ENCODE data around the gene DAGLA.

DAGLA gene, protein sequence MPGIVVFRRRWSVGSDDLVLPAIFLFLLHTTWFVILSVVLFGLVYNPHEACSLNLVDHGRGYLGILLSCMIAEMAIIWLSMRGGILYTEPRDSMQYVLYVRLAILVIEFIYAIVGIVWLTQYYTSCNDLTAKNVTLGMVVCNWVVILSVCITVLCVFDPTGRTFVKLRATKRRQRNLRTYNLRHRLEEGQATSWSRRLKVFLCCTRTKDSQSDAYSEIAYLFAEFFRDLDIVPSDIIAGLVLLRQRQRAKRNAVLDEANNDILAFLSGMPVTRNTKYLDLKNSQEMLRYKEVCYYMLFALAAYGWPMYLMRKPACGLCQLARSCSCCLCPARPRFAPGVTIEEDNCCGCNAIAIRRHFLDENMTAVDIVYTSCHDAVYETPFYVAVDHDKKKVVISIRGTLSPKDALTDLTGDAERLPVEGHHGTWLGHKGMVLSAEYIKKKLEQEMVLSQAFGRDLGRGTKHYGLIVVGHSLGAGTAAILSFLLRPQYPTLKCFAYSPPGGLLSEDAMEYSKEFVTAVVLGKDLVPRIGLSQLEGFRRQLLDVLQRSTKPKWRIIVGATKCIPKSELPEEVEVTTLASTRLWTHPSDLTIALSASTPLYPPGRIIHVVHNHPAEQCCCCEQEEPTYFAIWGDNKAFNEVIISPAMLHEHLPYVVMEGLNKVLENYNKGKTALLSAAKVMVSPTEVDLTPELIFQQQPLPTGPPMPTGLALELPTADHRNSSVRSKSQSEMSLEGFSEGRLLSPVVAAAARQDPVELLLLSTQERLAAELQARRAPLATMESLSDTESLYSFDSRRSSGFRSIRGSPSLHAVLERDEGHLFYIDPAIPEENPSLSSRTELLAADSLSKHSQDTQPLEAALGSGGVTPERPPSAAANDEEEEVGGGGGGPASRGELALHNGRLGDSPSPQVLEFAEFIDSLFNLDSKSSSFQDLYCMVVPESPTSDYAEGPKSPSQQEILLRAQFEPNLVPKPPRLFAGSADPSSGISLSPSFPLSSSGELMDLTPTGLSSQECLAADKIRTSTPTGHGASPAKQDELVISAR

DNA sequence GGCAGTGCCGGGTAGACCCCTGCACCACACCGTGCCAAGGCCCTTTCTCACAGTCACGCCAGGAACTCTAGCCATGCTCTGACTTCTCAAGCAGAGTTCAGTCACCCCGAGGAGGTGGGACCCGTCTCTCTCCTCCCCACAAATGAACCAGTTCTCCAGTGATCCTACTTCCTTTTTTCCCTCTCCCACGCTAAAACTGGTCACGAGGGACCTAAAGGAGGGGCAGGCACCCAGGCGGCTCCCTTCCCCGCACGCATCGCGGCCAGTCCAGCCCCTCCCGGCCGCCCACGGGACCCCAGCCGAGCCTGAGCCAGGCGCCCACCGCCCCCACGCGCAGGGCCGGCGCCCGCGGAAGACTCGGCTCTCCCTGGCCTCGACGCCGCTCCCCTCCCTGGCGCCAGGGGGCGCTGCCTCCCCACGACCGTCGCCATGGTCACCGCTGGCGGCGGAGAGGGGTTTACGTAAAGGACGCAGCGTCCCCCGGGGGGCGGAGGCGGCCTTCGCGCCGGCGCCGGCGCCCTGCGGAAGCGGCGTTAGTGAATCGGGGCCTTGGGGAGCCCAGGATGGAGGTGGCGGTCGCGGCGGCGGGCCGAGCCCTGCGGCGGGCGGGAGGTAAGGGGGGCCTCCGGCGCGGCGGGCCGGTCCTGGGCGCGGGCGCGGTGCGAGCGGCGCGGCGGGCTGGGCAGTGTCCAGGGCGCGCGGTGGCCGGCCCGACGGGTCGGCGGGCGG is at the start of gene DAGLA:
Gene DAGLA (plus strand): TSS at position 499 of the 729 bp plus-strand sequence. CDS start 39,765 bp downstream, outside the sequence.
- Histone ChIP-seq H3K9me3 (no peaks in the 10 kb centered on the region), H3K4me3 (peak within 1 kb of the TSS; percentile 48 to 55), H3K27ac (no peak within 1 kb of the TSS), H3K36me3 (no peaks in the 10 kb centered on the region), H3K4me1 (peaks cover 0 to 25% (median 8%) of the 10 kb centered on the region in 4 donors), H3K27me3 (peaks cover 0 to 71% of the 10 kb centered on the region in 2 donors)
- DNase-seq: peak; percentile 53 to 76
- TF ChIP-seq, protein P1, sequence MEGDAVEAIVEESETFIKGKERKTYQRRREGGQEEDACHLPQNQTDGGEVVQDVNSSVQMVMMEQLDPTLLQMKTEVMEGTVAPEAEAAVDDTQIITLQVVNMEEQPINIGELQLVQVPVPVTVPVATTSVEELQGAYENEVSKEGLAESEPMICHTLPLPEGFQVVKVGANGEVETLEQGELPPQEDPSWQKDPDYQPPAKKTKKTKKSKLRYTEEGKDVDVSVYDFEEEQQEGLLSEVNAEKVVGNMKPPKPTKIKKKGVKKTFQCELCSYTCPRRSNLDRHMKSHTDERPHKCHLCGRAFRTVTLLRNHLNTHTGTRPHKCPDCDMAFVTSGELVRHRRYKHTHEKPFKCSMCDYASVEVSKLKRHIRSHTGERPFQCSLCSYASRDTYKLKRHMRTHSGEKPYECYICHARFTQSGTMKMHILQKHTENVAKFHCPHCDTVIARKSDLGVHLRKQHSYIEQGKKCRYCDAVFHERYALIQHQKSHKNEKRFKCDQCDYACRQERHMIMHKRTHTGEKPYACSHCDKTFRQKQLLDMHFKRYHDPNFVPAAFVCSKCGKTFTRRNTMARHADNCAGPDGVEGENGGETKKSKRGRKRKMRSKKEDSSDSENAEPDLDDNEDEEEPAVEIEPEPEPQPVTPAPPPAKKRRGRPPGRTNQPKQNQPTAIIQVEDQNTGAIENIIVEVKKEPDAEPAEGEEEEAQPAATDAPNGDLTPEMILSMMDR (IDR thresholded peaks at IDR 0.05): peak; percentile 92 to 97
- intact Hi-C loops (cut with DNase I; ENCODE audit: low total_unique reads): loop anchor here (2.0 kb wide), 1 partner anchor 53 kb away; no protein-coding TSS in a partner anchor

GRCh38 chr11:61632096-61632495 is 48.1 kb upstream of the DAGLA start:
- Histone ChIP-seq H3K27ac (no peak overlapping the region), H3K27me3 (peaks cover 0 to 35% of the 10 kb centered on the region in 2 donors), H3K36me3 (no peaks in the 10 kb centered on the region), H3K4me1 (peaks cover 0 to 6% (median 2%) of the 10 kb centered on the region in 4 donors), H3K9me3 (no peaks in the 10 kb centered on the region), H3K4me3 (no peak overlapping the region)
- intact Hi-C loops (cut with DNase I; ENCODE audit: low total_unique reads): no loop called here
- no peak for DNase-seq
- TF ChIP-seq, protein P1 (IDR thresholded peaks at IDR 0.05): no peak

DNA sequence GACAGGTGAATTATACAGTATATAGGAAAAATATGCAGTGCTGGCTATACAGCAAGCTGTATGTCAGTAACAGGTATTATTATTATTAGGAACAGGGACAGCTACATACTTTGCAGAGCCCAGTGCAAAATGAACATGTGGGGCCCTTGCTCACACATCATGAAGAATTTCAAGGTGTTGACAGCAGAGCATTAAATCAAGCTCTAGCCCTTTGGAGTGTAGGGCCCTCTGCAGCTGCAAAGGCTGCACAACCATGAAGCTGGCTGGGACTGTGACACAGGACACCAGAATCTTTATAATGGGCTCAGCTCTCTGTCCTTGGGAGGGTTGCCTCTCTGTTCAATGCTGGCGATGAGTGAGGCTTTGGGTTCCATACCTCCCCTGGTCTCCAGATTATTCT is 44.9 kb upstream of the DAGLA start:
- Histone ChIP-seq H3K9me3 (no peaks in the 10 kb centered on the region), H3K27me3 (peaks cover 0 to 60% of the 10 kb centered on the region in 2 donors), H3K36me3 (no peaks in the 10 kb centered on the region), H3K4me3 (no peak overlapping the region), H3K27ac (no peak overlapping the region), H3K4me1 (no peaks in the 10 kb centered on the region)
- intact Hi-C loops (cut with DNase I; ENCODE audit: low total_unique reads): no loop called here
- no peak for DNase-seq
- TF ChIP-seq, protein P1 (IDR thresholded peaks at IDR 0.05): no peak

DNA sequence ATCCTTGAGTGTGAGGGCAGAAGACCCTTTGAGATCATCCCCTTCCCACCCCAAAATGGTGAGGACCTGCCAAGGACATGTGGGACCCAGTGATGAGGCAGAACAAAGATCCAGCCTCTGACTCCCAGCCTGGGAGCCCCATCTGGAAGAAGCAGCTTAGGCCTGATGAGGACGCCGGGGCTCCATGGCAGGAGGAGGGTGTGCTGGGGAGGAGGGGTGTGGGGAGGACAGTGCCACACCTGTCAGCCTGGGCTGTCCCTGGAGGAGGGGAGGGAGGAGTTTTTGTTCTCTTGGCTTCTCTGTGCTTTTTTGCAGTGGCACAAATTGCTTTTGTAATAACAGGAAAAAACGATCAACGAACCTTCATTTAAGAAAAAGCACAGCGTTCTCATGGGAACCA is 44.4 kb upstream of the DAGLA start:
- Histone ChIP-seq H3K27me3 (peaks cover 0 to 60% of the 10 kb centered on the region in 2 donors), H3K4me3 (no peak overlapping the region), H3K27ac (no peak overlapping the region), H3K9me3 (no peaks in the 10 kb centered on the region), H3K36me3 (no peaks in the 10 kb centered on the region), H3K4me1 (no peaks in the 10 kb centered on the region)
- intact Hi-C loops (cut with DNase I; ENCODE audit: low total_unique reads): no loop called here
- DNase-seq: no peak
- TF ChIP-seq, protein P1 (IDR thresholded peaks at IDR 0.05): no peak

GRCh38 chr11:61636676-61637075 is 43.5 kb upstream of the DAGLA start:
- peaks cover 0 to 65% of the 10 kb centered on the region in 2 donors for H3K27me3 ChIP-seq
- no peak for DNase-seq
- intact Hi-C loops (cut with DNase I; ENCODE audit: low total_unique reads): no loop called here
- no peaks in the 10 kb centered on the region for H3K4me1 ChIP-seq
- H3K4me3 ChIP-seq: no peak overlapping the region
- H3K27ac ChIP-seq: no peak overlapping the region
- no peaks in the 10 kb centered on the region for H3K9me3 ChIP-seq
- no peaks in the 10 kb centered on the region for H3K36me3 ChIP-seq
- TF ChIP-seq, protein P1 (IDR thresholded peaks at IDR 0.05): no peak

Data from tibial artery (tissue), 4 donors.